GM21367 (cell line): ENCODE results near the gene TMEM253.

Source experiments
- ATAC-seq: cut with Tn5 transposase; IDR thresholded peaks from one replicate; pipeline ENCODE4 v1.9.1; 2021; ENCODE audit not compliant: unreplicated experiment

The TMEM253 gene

DNA sequence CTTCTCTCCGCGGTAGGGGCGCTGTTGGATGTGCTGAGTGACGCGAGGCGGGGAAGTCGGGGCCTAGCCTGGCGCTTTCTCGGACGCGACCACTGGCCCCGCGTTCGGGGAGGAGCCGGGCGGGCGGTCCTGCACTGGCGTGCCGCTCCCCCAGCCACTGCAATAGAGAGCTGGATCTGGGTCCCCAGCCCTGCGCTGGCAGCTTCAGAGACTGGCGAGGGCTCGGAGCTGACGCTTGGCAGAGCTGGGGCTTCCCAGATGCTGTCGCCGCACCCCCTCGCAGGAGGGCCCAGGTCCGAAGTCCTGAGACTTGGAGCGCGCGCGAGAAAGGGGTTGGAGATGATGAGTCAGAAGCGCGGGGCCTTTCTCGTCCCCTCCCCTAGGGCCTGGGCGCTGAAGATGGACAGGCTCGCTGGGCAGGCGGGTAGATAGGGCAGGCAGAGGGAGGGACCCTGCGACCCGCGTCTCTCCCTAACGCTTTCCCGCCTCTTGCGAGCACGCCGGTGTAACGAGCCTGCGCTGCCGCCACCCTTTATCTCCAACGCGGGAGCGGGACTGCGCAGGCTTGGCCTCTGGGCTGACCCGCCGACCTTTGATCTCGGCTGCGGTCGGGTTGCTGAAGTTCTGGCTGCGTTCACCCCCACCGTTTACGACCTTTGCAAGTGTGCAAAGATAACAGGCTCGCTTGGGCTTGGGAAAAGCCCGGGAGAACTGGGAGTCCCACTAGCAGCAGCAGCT is 3.0 kb downstream of the TMEM253 start:
- peak; percentile 81 for ATAC-seq

GRCh38 chr14:21104448-21105060 is 3.7 kb downstream of the TMEM253 start:
- ATAC-seq: peak; percentile 40

DNA sequence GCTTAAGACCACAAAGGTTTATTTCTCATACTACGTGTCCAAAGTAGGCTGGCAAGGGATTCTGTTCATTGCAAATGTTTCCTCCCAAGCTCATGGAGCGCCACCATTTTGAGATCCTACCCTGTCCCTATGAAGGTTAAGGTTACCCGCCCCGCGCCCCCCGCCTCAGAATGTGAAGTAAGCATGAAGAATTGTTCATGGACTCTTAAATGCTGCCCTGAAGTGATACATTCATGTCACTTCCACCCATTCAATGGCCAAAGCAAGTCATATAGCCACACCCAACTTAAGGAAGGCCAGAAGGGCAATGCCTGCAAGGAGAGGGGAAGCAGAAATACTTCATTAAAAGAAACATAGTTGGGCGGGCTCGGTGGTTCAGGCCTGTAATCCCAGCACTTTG is 4.2 kb downstream of the TMEM253 start:
- no peak for ATAC-seq

GRCh38 chr14:21106176-21106497 is 5.3 kb downstream of the TMEM253 start:
- no peak for ATAC-seq

DNA sequence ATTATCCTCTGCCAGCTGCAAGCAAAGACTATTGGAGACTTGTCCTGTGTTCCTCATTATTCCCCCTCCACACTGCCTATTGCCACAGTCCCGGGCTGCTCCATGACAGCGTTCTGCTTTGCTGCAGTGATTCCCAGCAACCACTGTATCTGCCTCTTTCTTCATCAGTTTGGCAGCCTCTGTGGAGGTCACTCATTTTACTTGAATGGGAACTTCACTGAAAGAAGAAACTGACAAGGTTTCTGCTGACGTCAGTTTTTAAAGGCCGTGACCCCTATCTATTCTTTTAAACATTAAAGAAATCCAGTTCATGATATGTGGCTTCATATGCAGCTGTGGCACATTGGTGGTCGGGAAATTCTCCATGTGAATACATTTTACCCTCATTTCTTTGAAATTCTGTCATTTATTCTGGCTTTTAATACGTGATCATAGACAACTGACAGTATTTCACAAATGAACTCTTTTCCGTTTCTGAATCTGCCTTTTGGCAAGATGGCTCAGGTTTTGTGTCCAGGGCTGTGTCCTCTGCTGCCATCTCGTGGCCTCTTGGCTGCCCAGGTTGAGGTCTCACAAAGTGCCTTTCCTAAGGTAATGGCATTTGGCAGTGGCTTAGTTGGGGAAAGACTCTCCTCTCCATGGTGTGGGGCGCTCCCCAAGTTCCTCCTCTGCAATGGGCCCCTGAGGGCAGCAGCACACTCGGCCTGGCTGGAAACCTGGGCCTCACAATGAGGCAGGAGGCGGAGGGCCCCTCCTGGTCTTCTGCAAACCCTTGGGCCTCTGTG is 5.8 kb downstream of the TMEM253 start:
- no peak for ATAC-seq

DNA sequence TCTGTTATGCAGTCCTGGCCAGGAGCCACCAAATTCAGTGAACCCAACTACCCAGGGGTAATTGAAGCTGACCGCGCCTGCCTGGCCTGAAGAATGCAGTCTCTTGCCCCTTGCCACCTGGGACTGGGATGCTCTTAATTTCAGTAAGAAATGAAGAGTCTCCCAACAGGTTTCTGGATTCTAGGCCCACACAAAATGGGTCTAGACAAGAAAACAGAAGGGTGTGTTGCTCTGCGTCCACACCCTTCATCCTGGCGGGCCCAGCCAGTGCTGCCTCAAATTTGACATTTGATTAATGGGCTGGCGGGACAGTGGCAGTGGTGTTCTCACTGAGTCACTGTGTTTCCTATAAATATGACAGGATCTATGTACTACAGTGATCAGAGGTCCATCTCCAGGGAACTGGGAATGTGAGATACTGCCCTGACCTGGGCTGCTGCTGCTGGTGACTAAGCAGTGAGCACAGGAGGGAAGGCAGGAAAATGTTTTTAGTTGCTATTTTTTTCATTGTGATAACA is 6.5 kb downstream of the TMEM253 start:
- no peak for ATAC-seq

DNA sequence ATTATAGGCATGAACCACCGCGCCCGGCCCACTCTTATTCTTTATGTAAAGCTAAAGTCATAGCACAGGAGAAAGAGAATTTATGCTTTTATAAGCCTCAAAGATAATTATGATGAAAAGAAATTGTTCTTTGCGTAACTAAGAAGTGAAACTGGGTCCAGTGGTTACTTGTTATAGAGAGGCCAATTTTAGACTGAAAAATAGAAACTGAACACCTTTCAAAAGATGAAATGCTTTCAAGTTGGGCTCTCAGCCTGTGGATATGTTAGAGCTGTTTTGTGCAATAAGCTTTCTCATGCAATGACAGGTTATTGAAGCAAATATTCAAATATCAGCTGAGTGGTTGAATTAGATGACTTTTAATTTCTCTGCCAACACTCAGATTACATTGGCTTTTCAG is 7.9 kb downstream of the TMEM253 start:
- ATAC-seq: no peak

GRCh38 chr14:21109377-21110138 is 8.7 kb downstream of the TMEM253 start:
- no peak for ATAC-seq

GRCh38 chr14:21112255-21112654 is 11.4 kb downstream of the TMEM253 start:
- ATAC-seq: no peak

GRCh38 chr14:21113369-21113768 is 12.5 kb downstream of the TMEM253 start:
- ATAC-seq: no peak

GRCh38 chr14:21118933-21119332 is 18.1 kb downstream of the TMEM253 start:
- ATAC-seq: no peak

DNA sequence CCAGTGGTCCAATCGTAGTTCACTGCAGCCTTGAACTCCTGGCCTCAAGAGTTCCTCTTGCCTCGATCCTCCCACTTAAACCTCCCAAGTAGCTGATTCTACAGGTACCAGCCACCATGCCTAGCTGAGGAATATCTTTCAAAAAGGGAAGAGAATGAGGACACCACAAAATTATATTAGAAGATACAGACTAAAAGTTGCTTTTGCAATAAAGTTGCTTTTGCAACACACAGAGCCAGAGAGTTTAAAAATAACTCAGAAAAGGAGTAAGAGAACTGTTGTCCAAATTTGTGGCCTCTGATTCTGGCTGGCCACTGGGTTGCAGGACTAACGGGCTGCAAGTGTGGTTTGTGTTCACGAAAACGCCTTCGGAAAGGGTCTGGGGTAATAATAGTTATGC is 19.8 kb downstream of the TMEM253 start:
- ATAC-seq: no peak

GRCh38 chr14:21121122-21121521 is 20.3 kb downstream of the TMEM253 start:
- ATAC-seq: no peak

GRCh38 chr14:21123429-21123828 is 22.6 kb downstream of the TMEM253 start:
- ATAC-seq: no peak

DNA sequence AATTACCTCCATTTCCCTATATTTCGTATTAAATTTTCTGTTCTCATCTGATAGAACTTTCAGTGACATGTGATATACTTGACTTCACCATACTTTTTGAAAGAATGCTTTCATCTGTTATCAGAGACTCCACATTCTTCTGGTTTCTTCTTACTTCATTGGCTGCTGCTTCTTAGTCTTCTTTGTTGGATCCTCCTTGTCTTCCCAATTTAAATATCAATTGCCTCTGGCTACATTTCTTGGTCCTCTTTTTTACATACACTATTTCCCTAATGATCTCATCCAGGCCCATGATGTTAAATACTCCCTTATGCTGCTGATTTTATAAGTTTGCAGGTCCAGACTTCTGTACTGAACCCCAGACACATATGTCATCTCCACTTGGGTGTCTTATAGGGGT is 33.0 kb downstream of the TMEM253 start:
- ATAC-seq: no peak

DNA sequence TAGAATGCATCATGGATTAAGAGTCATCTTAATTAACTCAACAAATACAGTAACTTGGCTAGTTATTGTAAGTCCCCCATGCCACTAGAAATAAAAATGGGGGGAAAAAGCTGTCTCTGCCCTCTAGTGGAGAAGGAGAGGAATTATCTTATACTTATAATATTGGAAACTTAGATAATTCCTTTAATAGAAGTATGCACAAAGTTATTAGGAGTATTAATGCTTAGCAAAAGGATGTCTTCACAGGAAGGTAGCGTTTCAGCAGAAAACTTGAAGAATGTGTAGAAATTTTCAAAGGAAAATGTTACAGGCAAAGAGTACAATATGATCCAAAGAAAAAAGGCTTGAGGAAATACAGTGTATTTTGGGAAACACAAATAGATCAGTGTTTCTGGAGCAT is 35.2 kb downstream of the TMEM253 start:
- ATAC-seq: no peak

GRCh38 chr14:21142357-21142756 is 41.5 kb downstream of the TMEM253 start:
- ATAC-seq: no peak

DNA sequence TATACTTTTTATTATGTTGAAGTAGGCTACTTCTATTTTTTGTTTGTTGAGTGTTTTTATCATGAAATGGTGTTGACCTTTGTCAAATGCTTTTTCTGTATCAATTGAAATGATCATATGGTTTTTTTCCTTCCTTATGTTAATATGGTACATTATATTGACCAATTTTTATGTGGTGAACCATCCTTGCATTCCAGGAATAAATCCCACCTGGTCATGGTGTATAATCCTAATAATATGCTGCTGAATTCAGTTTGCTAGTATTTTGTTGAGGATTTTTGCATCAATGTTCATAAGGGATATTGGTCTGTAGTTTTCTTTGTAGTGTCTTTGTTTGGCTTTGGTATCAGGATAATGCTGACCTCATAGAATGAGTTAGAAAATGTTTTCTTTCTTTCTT is 44.6 kb downstream of the TMEM253 start:
- ATAC-seq: no peak

DNA sequence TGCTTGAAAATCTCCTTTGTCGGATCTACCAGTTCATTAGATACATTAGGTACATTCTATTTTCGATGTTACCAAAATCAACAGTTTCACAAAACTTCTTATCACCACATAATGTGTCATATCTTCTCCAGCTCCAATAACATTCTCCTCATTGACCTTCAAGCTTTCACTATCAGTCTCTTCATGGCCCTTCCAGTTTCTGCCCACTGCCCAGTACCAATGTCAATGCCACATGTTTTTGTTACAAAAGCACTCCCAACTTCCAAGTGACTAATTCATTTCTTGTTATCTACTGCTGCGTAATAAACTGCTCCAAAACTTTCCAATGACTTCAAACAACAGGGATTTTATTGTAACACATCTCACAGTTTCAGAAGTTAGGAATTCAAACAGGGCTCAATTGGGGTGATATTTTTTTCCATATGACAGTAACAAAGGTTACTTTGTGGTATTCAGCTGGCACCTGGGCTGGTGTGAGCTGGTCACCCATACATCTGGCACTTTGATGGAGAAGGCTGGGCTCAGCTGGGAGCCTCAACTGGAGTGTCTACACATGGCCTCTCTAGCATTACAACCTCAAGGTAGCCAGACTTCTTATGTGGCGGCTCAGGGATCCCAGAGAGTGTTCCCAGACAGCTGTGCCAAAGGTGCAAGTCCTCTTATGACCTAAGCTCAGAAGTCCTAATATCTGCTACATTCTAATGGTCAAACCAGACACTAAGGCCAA is 48.9 kb downstream of the TMEM253 start:
- no peak for ATAC-seq
